Measurements from ENCODE around the gene SLC6A1. TPM values are rescaled to one million over a fixed set of nuclear protein-coding genes. Genes with fewer than 3 reads are reported as not detected.

Gene SLC6A1
- total and polyA plus RNA-seq, 2 of the 13 experiments (the other 11 are each of a cell fraction or from before 2014, with no cell fraction given): not detected

DNA sequence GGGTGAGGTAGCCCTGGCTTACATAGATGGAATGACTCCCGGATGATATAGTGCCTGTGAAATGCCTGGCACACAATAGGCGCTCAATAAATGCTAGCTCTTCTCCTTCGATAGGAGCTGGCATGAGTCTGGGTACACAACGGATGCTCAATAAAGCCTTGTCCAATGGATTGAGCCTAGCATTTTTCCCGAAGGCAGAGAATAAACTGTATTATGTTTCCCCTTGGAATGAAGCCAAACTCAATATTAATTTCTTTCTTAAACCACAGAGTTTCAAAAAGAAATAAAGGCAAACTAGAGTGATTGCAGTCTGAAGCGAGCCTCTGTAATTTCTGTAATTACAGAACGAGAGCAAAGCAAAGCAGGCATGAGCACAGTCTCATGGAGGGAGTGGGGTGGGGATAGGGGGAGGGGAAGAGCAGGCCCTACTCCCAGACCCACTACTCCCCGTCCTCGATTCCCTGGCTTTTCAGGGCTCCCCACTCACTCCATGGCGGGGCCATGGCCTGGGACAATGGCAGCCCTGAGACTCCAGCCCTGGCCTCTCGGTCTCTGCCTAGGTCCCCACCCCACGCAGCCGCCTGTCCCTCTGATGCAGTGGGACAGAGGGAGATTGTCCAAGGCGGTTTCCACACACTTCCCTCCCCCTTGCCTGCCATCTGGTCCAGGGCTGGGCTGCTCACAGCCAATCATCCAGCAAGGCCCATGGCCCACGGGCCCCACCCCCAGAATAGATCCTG is 18.0 kb downstream of the SLC6A1 start:
- Histone ChIP-seq H3K27ac (ENCODE audit: extremely low read length, insufficient read depth, low read length) (no peak overlapping the region), H4K20me1 (ENCODE audit: insufficient read depth, low read length) (no peaks in the 10 kb centered on the region), H3K4me2 (ENCODE audit: low read depth, low read length) (no peak overlapping the region), H3K36me3 (replicated peaks in 1 of 2; ENCODE audit: control insufficient read depth in 1 of 2, insufficient read depth in 2 of 2, low read length in 2 of 2) (no peaks in the 10 kb centered on the region), H3K27me3 (ENCODE audit: control insufficient read depth in 1 of 2, insufficient read depth in 2 of 2, low read length in 2 of 2) (peaks cover 2 to 25% of the 10 kb centered on the region in 2 experiments; a peak in 3 of 5 replicates), H3K4me3 (replicated peaks in 1 of 3; ENCODE audit: insufficient read depth in 1 of 3, low read depth in 2 of 3, low read length in 3 of 3) (no peak overlapping the region), H3K9ac (ENCODE audit: insufficient read depth, low read depth, low read length) (no peak overlapping the region), H2AFZ (ENCODE audit: low read length) (no peak overlapping the region), H3K9me3 (ENCODE audit: low read length) (no peaks in the 10 kb centered on the region), H3K4me1 (ENCODE audit: insufficient read depth, low read length) (no peaks in the 10 kb centered on the region), H3K79me2 (ENCODE audit: insufficient read depth, low read length) (no peaks in the 10 kb centered on the region)
- ATAC-seq: no peak
- DNase-seq (ENCODE audit: low spot score): no peak
- intact Hi-C loops (cut with micrococcal nuclease; ENCODE audit: unreplicated experiment): no loop called here
- ChIA-PET CTCF (ENCODE audit: low intra/inter-chr PET ratio, low total read pairs) (no interaction called here), POLR2A (no interaction called here)
- BruUV-seq (replicated peaks): no TSS peak
- TF ChIP-seq, protein P1, sequence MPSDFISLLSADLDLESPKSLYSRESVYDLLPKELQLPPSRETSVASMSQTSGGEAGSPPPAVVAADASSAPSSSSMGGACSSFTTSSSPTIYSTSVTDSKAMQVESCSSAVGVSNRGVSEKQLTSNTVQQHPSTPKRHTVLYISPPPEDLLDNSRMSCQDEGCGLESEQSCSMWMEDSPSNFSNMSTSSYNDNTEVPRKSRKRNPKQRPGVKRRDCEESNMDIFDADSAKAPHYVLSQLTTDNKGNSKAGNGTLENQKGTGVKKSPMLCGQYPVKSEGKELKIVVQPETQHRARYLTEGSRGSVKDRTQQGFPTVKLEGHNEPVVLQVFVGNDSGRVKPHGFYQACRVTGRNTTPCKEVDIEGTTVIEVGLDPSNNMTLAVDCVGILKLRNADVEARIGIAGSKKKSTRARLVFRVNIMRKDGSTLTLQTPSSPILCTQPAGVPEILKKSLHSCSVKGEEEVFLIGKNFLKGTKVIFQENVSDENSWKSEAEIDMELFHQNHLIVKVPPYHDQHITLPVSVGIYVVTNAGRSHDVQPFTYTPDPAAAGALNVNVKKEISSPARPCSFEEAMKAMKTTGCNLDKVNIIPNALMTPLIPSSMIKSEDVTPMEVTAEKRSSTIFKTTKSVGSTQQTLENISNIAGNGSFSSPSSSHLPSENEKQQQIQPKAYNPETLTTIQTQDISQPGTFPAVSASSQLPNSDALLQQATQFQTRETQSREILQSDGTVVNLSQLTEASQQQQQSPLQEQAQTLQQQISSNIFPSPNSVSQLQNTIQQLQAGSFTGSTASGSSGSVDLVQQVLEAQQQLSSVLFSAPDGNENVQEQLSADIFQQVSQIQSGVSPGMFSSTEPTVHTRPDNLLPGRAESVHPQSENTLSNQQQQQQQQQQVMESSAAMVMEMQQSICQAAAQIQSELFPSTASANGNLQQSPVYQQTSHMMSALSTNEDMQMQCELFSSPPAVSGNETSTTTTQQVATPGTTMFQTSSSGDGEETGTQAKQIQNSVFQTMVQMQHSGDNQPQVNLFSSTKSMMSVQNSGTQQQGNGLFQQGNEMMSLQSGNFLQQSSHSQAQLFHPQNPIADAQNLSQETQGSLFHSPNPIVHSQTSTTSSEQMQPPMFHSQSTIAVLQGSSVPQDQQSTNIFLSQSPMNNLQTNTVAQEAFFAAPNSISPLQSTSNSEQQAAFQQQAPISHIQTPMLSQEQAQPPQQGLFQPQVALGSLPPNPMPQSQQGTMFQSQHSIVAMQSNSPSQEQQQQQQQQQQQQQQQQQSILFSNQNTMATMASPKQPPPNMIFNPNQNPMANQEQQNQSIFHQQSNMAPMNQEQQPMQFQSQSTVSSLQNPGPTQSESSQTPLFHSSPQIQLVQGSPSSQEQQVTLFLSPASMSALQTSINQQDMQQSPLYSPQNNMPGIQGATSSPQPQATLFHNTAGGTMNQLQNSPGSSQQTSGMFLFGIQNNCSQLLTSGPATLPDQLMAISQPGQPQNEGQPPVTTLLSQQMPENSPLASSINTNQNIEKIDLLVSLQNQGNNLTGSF (CRISPR knock-in tag; IDR thresholded peaks at IDR 0.05): no peak
- TF ChIP-seq, protein P2, sequence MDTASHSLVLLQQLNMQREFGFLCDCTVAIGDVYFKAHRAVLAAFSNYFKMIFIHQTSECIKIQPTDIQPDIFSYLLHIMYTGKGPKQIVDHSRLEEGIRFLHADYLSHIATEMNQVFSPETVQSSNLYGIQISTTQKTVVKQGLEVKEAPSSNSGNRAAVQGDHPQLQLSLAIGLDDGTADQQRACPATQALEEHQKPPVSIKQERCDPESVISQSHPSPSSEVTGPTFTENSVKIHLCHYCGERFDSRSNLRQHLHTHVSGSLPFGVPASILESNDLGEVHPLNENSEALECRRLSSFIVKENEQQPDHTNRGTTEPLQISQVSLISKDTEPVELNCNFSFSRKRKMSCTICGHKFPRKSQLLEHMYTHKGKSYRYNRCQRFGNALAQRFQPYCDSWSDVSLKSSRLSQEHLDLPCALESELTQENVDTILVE (CRISPR knock-in tag; IDR thresholded peaks at IDR 0.05): no peak
- TF ChIP-seq ZNF235 (CRISPR knock-in tag; IDR thresholded peaks at IDR 0.05; ENCODE audit: borderline replicate concordance) (no peak), ZNF143 (CRISPR knock-in tag; IDR thresholded peaks at IDR 0.05) (no peak), ELF3 (CRISPR knock-in tag; IDR thresholded peaks at IDR 0.05) (no peak)
- TF ChIP-seq, protein P3, sequence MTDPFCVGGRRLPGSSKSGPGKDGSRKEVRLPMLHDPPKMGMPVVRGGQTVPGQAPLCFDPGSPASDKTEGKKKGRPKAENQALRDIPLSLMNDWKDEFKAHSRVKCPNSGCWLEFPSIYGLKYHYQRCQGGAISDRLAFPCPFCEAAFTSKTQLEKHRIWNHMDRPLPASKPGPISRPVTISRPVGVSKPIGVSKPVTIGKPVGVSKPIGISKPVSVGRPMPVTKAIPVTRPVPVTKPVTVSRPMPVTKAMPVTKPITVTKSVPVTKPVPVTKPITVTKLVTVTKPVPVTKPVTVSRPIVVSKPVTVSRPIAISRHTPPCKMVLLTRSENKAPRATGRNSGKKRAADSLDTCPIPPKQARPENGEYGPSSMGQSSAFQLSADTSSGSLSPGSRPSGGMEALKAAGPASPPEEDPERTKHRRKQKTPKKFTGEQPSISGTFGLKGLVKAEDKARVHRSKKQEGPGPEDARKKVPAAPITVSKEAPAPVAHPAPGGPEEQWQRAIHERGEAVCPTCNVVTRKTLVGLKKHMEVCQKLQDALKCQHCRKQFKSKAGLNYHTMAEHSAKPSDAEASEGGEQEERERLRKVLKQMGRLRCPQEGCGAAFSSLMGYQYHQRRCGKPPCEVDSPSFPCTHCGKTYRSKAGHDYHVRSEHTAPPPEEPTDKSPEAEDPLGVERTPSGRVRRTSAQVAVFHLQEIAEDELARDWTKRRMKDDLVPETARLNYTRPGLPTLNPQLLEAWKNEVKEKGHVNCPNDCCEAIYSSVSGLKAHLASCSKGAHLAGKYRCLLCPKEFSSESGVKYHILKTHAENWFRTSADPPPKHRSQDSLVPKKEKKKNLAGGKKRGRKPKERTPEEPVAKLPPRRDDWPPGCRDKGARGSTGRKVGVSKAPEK (CRISPR knock-in tag; IDR thresholded peaks at IDR 0.05; ENCODE audit: borderline replicate concordance): no peak
- FAIRE-seq: no peak
- in situ Hi-C loops (cut with HindIII; ENCODE audit: extremely low pct_ligation_motif_present, low pct_unique_long_range_greater_than_20kb): no loop called here
- 47% methylated on average over 13 of the region's 15 CpGs for WGBS (ENCODE audit: low lambda C conversion rate)

Measured in HepG2 (cell line).